GM23338 (cell line): ENCODE data around the gene PGAP6.

ENCODE experiments used
- CREB1 ChIP-seq: fragments of 250-450 bp; sonication (Bioruptor Pico); IDR thresholded peaks from 2 replicates; pipeline ENCODE4 v1.5.0; 2020; ENCODE audit warnings: low read depth, mild to moderate bottlenecking, moderate library complexity
- EZH2 ChIP-seq: fragments of 200-600 bp; sonication (generic); IDR thresholded peaks from one replicate; pipeline ENCODE4 v1.8.0; 2017; ENCODE audit warnings: antibody characterized with exemption, mild to moderate bottlenecking, low read depth; ENCODE audit not compliant: unreplicated experiment
- POLR2AphosphoS5 ChIP-seq: IDR thresholded peaks from 2 replicates; pipeline ENCODE4 v1.6.1; 2016; ENCODE audit warnings: antibody characterized with exemption, low read depth
- TF ChIP-seq, protein P1 (sequence below), 2 experiments: fragments of 200-600 bp in 1 of 2; sonication (generic) in 1 of 2; conservative IDR thresholded peaks; 2 replicates each; pipeline versions ENCODE4 v1.5.1 to v1.6.1; 2016 to 2017; ENCODE audit warnings: antibody characterized with exemption in 2 of 2, low read depth in 2 of 2, mild to moderate bottlenecking in 2 of 2, moderate library complexity in 1 of 2
- TF ChIP-seq, protein P2 (sequence below): IDR thresholded peaks from one replicate; pipeline ENCODE4 v1.6.1; 2018; ENCODE audit warnings: antibody characterized with exemption; ENCODE audit not compliant: unreplicated experiment

DNA sequence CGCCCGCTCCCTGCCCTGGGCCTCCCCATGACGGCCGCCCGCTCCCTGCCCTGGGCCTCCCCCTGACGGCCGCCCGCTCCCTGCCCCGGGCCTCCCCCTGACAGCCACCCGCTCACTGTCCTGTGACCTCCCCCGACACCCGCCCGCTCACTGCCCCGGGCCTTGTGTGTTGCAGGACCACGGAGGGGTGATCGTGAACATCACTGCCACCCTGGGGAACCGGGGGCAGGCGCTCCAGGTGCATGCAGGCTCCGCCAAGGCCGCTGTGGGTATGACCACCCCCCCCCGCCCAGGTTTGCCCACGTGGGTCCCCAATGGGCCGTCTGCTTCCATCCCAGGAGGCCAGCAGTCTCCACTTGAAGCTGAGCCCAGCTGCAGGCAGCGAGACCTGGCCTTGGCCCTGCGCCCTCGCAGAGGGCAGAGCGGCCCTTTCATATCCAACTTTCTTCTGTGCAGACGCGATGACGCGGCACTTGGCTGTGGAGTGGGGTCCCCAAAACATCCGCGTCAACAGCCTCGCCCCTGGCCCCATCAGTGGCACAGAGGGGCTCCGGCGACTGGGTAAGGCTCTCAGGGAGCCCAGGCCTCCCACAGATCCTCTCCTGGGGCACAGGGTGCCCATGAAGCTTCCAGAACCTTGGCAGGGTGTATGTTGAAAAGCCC is 28.9 kb upstream of the PGAP6 start:
- TF ChIP-seq, protein P1, sequence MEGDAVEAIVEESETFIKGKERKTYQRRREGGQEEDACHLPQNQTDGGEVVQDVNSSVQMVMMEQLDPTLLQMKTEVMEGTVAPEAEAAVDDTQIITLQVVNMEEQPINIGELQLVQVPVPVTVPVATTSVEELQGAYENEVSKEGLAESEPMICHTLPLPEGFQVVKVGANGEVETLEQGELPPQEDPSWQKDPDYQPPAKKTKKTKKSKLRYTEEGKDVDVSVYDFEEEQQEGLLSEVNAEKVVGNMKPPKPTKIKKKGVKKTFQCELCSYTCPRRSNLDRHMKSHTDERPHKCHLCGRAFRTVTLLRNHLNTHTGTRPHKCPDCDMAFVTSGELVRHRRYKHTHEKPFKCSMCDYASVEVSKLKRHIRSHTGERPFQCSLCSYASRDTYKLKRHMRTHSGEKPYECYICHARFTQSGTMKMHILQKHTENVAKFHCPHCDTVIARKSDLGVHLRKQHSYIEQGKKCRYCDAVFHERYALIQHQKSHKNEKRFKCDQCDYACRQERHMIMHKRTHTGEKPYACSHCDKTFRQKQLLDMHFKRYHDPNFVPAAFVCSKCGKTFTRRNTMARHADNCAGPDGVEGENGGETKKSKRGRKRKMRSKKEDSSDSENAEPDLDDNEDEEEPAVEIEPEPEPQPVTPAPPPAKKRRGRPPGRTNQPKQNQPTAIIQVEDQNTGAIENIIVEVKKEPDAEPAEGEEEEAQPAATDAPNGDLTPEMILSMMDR (conservative IDR thresholded peaks at IDR 0.05; ENCODE audit: low read depth in 2 of 2): no peak
- no peak for TF ChIP-seq EZH2
- TF ChIP-seq, protein P2, sequence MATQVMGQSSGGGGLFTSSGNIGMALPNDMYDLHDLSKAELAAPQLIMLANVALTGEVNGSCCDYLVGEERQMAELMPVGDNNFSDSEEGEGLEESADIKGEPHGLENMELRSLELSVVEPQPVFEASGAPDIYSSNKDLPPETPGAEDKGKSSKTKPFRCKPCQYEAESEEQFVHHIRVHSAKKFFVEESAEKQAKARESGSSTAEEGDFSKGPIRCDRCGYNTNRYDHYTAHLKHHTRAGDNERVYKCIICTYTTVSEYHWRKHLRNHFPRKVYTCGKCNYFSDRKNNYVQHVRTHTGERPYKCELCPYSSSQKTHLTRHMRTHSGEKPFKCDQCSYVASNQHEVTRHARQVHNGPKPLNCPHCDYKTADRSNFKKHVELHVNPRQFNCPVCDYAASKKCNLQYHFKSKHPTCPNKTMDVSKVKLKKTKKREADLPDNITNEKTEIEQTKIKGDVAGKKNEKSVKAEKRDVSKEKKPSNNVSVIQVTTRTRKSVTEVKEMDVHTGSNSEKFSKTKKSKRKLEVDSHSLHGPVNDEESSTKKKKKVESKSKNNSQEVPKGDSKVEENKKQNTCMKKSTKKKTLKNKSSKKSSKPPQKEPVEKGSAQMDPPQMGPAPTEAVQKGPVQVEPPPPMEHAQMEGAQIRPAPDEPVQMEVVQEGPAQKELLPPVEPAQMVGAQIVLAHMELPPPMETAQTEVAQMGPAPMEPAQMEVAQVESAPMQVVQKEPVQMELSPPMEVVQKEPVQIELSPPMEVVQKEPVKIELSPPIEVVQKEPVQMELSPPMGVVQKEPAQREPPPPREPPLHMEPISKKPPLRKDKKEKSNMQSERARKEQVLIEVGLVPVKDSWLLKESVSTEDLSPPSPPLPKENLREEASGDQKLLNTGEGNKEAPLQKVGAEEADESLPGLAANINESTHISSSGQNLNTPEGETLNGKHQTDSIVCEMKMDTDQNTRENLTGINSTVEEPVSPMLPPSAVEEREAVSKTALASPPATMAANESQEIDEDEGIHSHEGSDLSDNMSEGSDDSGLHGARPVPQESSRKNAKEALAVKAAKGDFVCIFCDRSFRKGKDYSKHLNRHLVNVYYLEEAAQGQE: no peak
- TF ChIP-seq POLR2AphosphoS5: no peak
- no peak for TF ChIP-seq CREB1 (CRISPR knock-in tag)
